ENCODE results near the gene TOLLIP. TPM values are rescaled to one million over a fixed set of nuclear protein-coding genes. Genes with fewer than 3 reads are reported as not detected.

The TOLLIP gene
- total RNA-seq, 2 experiments from 2014 or later = 19.9 to 21.7 TPM

GRCh38 chr11:1291295-1292017, 18.0 kb downstream of the TOLLIP start:
- Mint-ChIP-seq H3K4me1 (ENCODE audit: low read depth) (no peaks in the 10 kb centered on the region), H3K36me3 (ENCODE audit: low read depth) (peaks cover 3% of the 10 kb centered on the region), H3K9me3 (no peaks in the 10 kb centered on the region), H3K27me3 (ENCODE audit: low read depth) (no peaks in the 10 kb centered on the region), H3K4me3 (no peak overlapping the region), H3K27ac (no peak overlapping the region)
- no peak for DNase-seq
- CTCF ChIA-PET = no interaction called here
- intact Hi-C loops (cut with micrococcal nuclease) = no loop called here

- H3K36me3 Mint-ChIP-seq (ENCODE audit: low read depth) = peaks cover 3% of the 10 kb centered on the region
Observed at GRCh38 chr11:1290052-1291040, 19.1 kb downstream of the TOLLIP start.

GRCh38 chr11:1289211-1289935, 20.1 kb downstream of the TOLLIP start:
- intact Hi-C loops (cut with micrococcal nuclease) = no loop called here
- Mint-ChIP-seq H3K9me3 (no peaks in the 10 kb centered on the region), H3K4me3 (no peak overlapping the region), H3K27me3 (ENCODE audit: low read depth) (no peaks in the 10 kb centered on the region), H3K36me3 (ENCODE audit: low read depth) (peaks cover 3% of the 10 kb centered on the region), H3K27ac (no peak overlapping the region), H3K4me1 (ENCODE audit: low read depth) (no peaks in the 10 kb centered on the region)
- DNase-seq = no peak
- CTCF ChIA-PET = interaction anchor here (1.0 kb wide), 1 partner anchor 226 kb away, joined by 3 read pairs; no protein-coding TSS in a partner anchor

More at GRCh38 chr11:1290052-1291040, 19.1 kb downstream of the TOLLIP start:
- Mint-ChIP-seq H3K4me3 (no peak overlapping the region), H3K9me3 (no peaks in the 10 kb centered on the region), H3K27ac (no peak overlapping the region), H3K27me3 (ENCODE audit: low read depth) (no peaks in the 10 kb centered on the region), H3K4me1 (ENCODE audit: low read depth) (no peaks in the 10 kb centered on the region)
- CTCF ChIA-PET = interaction anchor here (1.0 kb wide), 1 partner anchor 225 kb away, joined by 3 read pairs; no protein-coding TSS in a partner anchor
- no peak for DNase-seq
- intact Hi-C loops (cut with micrococcal nuclease) = no loop called here

- no peaks in the 10 kb centered on the region for H3K4me1 Mint-ChIP-seq (ENCODE audit: low read depth)
- no peaks in the 10 kb centered on the region for H3K27me3 Mint-ChIP-seq (ENCODE audit: low read depth)
- no peak for DNase-seq
- CTCF ChIA-PET = no interaction called here
- intact Hi-C loops (cut with micrococcal nuclease) = no loop called here
- no peak overlapping the region for H3K27ac Mint-ChIP-seq
- H3K36me3 Mint-ChIP-seq (ENCODE audit: low read depth) = peaks cover 3% of the 10 kb centered on the region
- H3K9me3 Mint-ChIP-seq = no peaks in the 10 kb centered on the region
- H3K4me3 Mint-ChIP-seq = no peak overlapping the region
Observed at GRCh38 chr11:1288426-1289151, 20.8 kb downstream of the TOLLIP start.

- intact Hi-C loops (cut with micrococcal nuclease) = no loop called here
- Mint-ChIP-seq H3K4me1 (ENCODE audit: low read depth) (no peaks in the 10 kb centered on the region), H3K9me3 (no peaks in the 10 kb centered on the region), H3K27me3 (ENCODE audit: low read depth) (no peaks in the 10 kb centered on the region), H3K27ac (no peak overlapping the region), H3K4me3 (no peak overlapping the region), H3K36me3 (ENCODE audit: low read depth) (peaks cover 3% of the 10 kb centered on the region)
- DNase-seq = no peak
- CTCF ChIA-PET = no interaction called here
Observed at GRCh38 chr11:1287928-1288327, 21.5 kb downstream of the TOLLIP start.

GRCh38 chr11:1285876-1286275, 23.6 kb downstream of the TOLLIP start:
- intact Hi-C loops (cut with micrococcal nuclease) = no loop called here
- no peak overlapping the region for H3K4me3 Mint-ChIP-seq
- H3K9me3 Mint-ChIP-seq = no peaks in the 10 kb centered on the region
- H3K27me3 Mint-ChIP-seq (ENCODE audit: low read depth) = no peaks in the 10 kb centered on the region
- H3K27ac Mint-ChIP-seq = no peak overlapping the region
- no peaks in the 10 kb centered on the region for H3K4me1 Mint-ChIP-seq (ENCODE audit: low read depth)
- peaks cover 1% of the 10 kb centered on the region for H3K36me3 Mint-ChIP-seq (ENCODE audit: low read depth)
- DNase-seq = no peak
- CTCF ChIA-PET = no interaction called here

GRCh38 chr11:1285316-1285744, 24.1 kb downstream of the TOLLIP start:
- CTCF ChIA-PET = no interaction called here
- Mint-ChIP-seq H3K36me3 (ENCODE audit: low read depth) (peaks cover 1% of the 10 kb centered on the region), H3K4me3 (no peak overlapping the region), H3K27me3 (ENCODE audit: low read depth) (no peaks in the 10 kb centered on the region), H3K4me1 (ENCODE audit: low read depth) (no peaks in the 10 kb centered on the region), H3K9me3 (no peaks in the 10 kb centered on the region), H3K27ac (no peak overlapping the region)
- no peak for DNase-seq
- intact Hi-C loops (cut with micrococcal nuclease) = no loop called here

GRCh38 chr11:1283906-1284305, 25.5 kb downstream of the TOLLIP start:
- no peaks in the 10 kb centered on the region for H3K4me1 Mint-ChIP-seq (ENCODE audit: low read depth)
- DNase-seq = no peak
- no peaks in the 10 kb centered on the region for H3K27me3 Mint-ChIP-seq (ENCODE audit: low read depth)
- H3K4me3 Mint-ChIP-seq = no peak overlapping the region
- peaks cover 1% of the 10 kb centered on the region for H3K36me3 Mint-ChIP-seq (ENCODE audit: low read depth)
- H3K27ac Mint-ChIP-seq = no peak overlapping the region
- H3K9me3 Mint-ChIP-seq = no peaks in the 10 kb centered on the region
- CTCF ChIA-PET = no interaction called here
- intact Hi-C loops (cut with micrococcal nuclease) = no loop called here

- Mint-ChIP-seq H3K9me3 (no peaks in the 10 kb centered on the region), H3K36me3 (ENCODE audit: low read depth) (peaks cover 1% of the 10 kb centered on the region), H3K4me1 (ENCODE audit: low read depth) (no peaks in the 10 kb centered on the region), H3K27ac (no peak overlapping the region), H3K4me3 (no peak overlapping the region), H3K27me3 (ENCODE audit: low read depth) (no peaks in the 10 kb centered on the region)
- no peak for DNase-seq
- CTCF ChIA-PET = no interaction called here
- intact Hi-C loops (cut with micrococcal nuclease) = no loop called here
Observed at GRCh38 chr11:1283091-1283511, 26.3 kb downstream of the TOLLIP start.

- intact Hi-C loops (cut with micrococcal nuclease) = no loop called here
- Mint-ChIP-seq H3K4me3 (no peak overlapping the region), H3K27ac (no peak overlapping the region), H3K4me1 (ENCODE audit: low read depth) (no peaks in the 10 kb centered on the region), H3K9me3 (no peaks in the 10 kb centered on the region), H3K27me3 (ENCODE audit: low read depth) (no peaks in the 10 kb centered on the region), H3K36me3 (ENCODE audit: low read depth) (no peaks in the 10 kb centered on the region)
- DNase-seq = no peak
- CTCF ChIA-PET = no interaction called here
Observed at GRCh38 chr11:1281974-1282365, 27.5 kb downstream of the TOLLIP start.

GRCh38 chr11:1281326-1281973, 28.0 kb downstream of the TOLLIP start:
- Mint-ChIP-seq H3K4me3 (no peak overlapping the region), H3K27ac (no peak overlapping the region), H3K4me1 (ENCODE audit: low read depth) (no peaks in the 10 kb centered on the region), H3K9me3 (no peaks in the 10 kb centered on the region), H3K36me3 (ENCODE audit: low read depth) (no peaks in the 10 kb centered on the region), H3K27me3 (ENCODE audit: low read depth) (no peaks in the 10 kb centered on the region)
- CTCF ChIA-PET = no interaction called here
- intact Hi-C loops (cut with micrococcal nuclease) = no loop called here
- DNase-seq = no peak
